H1 (cell line): ENCODE measurements around the gene ARPP21. TPM values are rescaled to one million over a fixed set of nuclear protein-coding genes. Genes with fewer than 3 reads are reported as not detected.

Source experiments
- CTCF ChIA-PET: fragments of 300-600 bp; sonication (Branson Sonifier 250); formaldehyde crosslinking; loops from one replicate; lab custom pipeline; 2021; ENCODE audit not compliant: partially characterized antibody; lab: Charles Lee
- POLR2A ChIA-PET: fragments of 300-600 bp; sonication (Branson Sonifier 250); formaldehyde crosslinking; loops from one replicate; lab custom pipeline; 2021; ENCODE audit warnings: inconsistent platforms; ENCODE audit not compliant: partially characterized antibody; lab: Charles Lee
- DNase-seq, 2 experiments: peaks; one replicate each; pipeline versions ENCODE4 v3.0.0 to v3.0.0-alpha.2; 2010 to 2022; ENCODE audit warnings: low spot score in 2 of 2, low read depth in 1 of 2, mixed read lengths in 1 of 2
- FAIRE-seq: peaks from 2 replicates; lab custom pipeline; 2011; peaks lifted over from hg19 to GRCh38; lab: Jason Lieb, UNC
- H2AFZ ChIP-seq: 2 replicates; pipeline ENCODE4 v1.8.1; 2012; ENCODE audit warnings: low read length, inconsistent platforms
- H2AK5ac ChIP-seq: 2 replicates; pipeline ENCODE4 v1.6.1; 2013; ENCODE audit warnings: low read depth, low read length
- H2BK120ac ChIP-seq: replicated peaks from 2 replicates; pipeline ENCODE3; 2013; ENCODE audit warnings: low read depth, low read length, inconsistent platforms
- H2BK12ac ChIP-seq: 2 replicates; pipeline ENCODE4 v1.6.1; 2013; ENCODE audit warnings: low read depth, low read length
- H2BK15ac ChIP-seq: 2 replicates; pipeline ENCODE4 v1.6.1; 2013; ENCODE audit warnings: low read length
- H2BK20ac ChIP-seq: 2 replicates; pipeline ENCODE4 v1.6.1; 2013; ENCODE audit warnings: low read length
- H2BK5ac ChIP-seq: 2 replicates; pipeline ENCODE4 v1.6.1; 2013; ENCODE audit warnings: low read depth, low read length
- H3K14ac ChIP-seq: 2 replicates; pipeline ENCODE4 v1.6.1; 2013; ENCODE audit warnings: inconsistent platforms; ENCODE audit not compliant: insufficient read length
- H3K18ac ChIP-seq: 2 replicates; pipeline ENCODE4 v1.6.1; 2013; ENCODE audit warnings: low read length; ENCODE audit errors: extremely low read depth
- H3K23ac ChIP-seq: 2 replicates; pipeline ENCODE4 v1.6.1; 2013; ENCODE audit warnings: inconsistent platforms; ENCODE audit not compliant: insufficient read length
- H3K23me2 ChIP-seq: 2 replicates; pipeline ENCODE4 v1.6.1; 2013; ENCODE audit warnings: low read depth, low read length
- H3K27ac ChIP-seq: 2 replicates; pipeline ENCODE4 v1.6.1; 2011; ENCODE audit warnings: low read depth, low read length, inconsistent platforms
- H3K27me3 ChIP-seq, 4 experiments: replicated peaks in 1 of 4; 1 replicate in 1 of 4; 2 replicates in 3 of 4; pipeline versions ENCODE4 v1.6.1 to v1.8.1; 2011 to 2013; ENCODE audit warnings: low read length in 3 of 4, mild to moderate bottlenecking in 3 of 4, inconsistent platforms in 2 of 4, mixed read lengths in 2 of 4, moderate library complexity in 1 of 4; ENCODE audit not compliant: control insufficient read depth in 3 of 4, insufficient read depth in 3 of 4; ENCODE audit errors: extremely low read depth in 1 of 4
- H3K36me3 ChIP-seq, 4 experiments: 2 replicates each; pipeline versions ENCODE4 v1.6.1 to v1.8.1; 2011 to 2013; ENCODE audit warnings: mild to moderate bottlenecking in 4 of 4, low read length in 3 of 4, moderate library complexity in 2 of 4, control low read depth in 1 of 4, inconsistent platforms in 1 of 4; ENCODE audit not compliant: insufficient read depth in 4 of 4, control insufficient read depth in 2 of 4
- H3K4ac ChIP-seq: replicated peaks from 2 replicates; pipeline ENCODE3; 2013; ENCODE audit warnings: low read length, low read depth, mixed read lengths, inconsistent platforms; ENCODE audit not compliant: insufficient read length
- H3K4me1 ChIP-seq, 4 experiments: replicated peaks in 1 of 4; 1 replicate in 1 of 4; 2 replicates in 3 of 4; pipeline versions ENCODE4 v1.6.1 to v1.8.1; 2011 to 2013; ENCODE audit warnings: low read length in 3 of 4, inconsistent platforms in 2 of 4, mixed read lengths in 1 of 4; ENCODE audit not compliant: insufficient read depth in 4 of 4, control insufficient read depth in 3 of 4
- H3K4me2 ChIP-seq, 2 experiments: 2 replicates each; pipeline versions ENCODE4 v1.6.1 to v1.8.1; 2011 to 2013; ENCODE audit warnings: low read depth in 2 of 2, low read length in 2 of 2, control low read depth in 1 of 2, inconsistent platforms in 1 of 2, mild to moderate bottlenecking in 1 of 2; ENCODE audit not compliant: insufficient read depth in 1 of 2
- H3K4me3 ChIP-seq, 4 experiments: fragments of 200-600, 300-600 bp in 1 of 4; sonication (generic), shearing (Covaris generic), sonication (Bioruptor Twin) in 1 of 4; 2 replicates each; pipeline versions ENCODE4 v1.5.1 to v1.8.1; 2011 to 2016; ENCODE audit warnings: low read length in 4 of 4, low read depth in 3 of 4, control low read depth in 2 of 4, inconsistent platforms in 2 of 4, mild to moderate bottlenecking in 2 of 4, mixed read lengths in 1 of 4, moderate library complexity in 1 of 4; ENCODE audit not compliant: insufficient read depth in 2 of 4; ENCODE audit errors: extremely low read depth in 1 of 4
- H3K56ac ChIP-seq: replicated peaks from 2 replicates; pipeline ENCODE3; 2013; ENCODE audit warnings: low read depth, mild to moderate bottlenecking, mixed read lengths, low read length, inconsistent platforms; ENCODE audit not compliant: insufficient read length
- H3K79me1 ChIP-seq: 2 replicates; pipeline ENCODE4 v1.6.1; 2013; ENCODE audit warnings: low read depth, low read length, control low read depth
- H3K79me2 ChIP-seq, 2 experiments: 2 replicates each; pipeline versions ENCODE4 v1.6.1 to v1.8.1; 2012 to 2013; ENCODE audit warnings: low read length in 2 of 2, mild to moderate bottlenecking in 2 of 2, inconsistent platforms in 1 of 2; ENCODE audit not compliant: insufficient read depth in 2 of 2, control insufficient read depth in 1 of 2
- H3K9ac ChIP-seq, 4 experiments: replicated peaks in 1 of 4; 1 replicate in 1 of 4; 2 replicates in 3 of 4; pipeline versions ENCODE4 v1.6.1 to v1.8.1; 2011 to 2013; ENCODE audit warnings: low read depth in 3 of 4, low read length in 3 of 4, control low read depth in 2 of 4, mild to moderate bottlenecking in 2 of 4, moderate library complexity in 2 of 4, inconsistent platforms in 1 of 4; ENCODE audit errors: extremely low read depth in 1 of 4
- H3K9me3 ChIP-seq, 2 experiments: 2 replicates each; pipeline versions ENCODE4 v1.6.1 to v1.8.1; 2012 to 2013; ENCODE audit warnings: mild to moderate bottlenecking in 2 of 2, moderate library complexity in 2 of 2, control low read depth in 1 of 2, inconsistent platforms in 1 of 2, low read depth in 1 of 2, low read length in 1 of 2, mixed read lengths in 1 of 2; ENCODE audit not compliant: insufficient read depth in 2 of 2
- H4K20me1 ChIP-seq, 2 experiments: replicated peaks in 1 of 2; 2 replicates each; pipeline versions ENCODE3 to v1.8.1; 2011 to 2013; ENCODE audit warnings: inconsistent platforms in 2 of 2, low read length in 2 of 2, mild to moderate bottlenecking in 1 of 2; ENCODE audit not compliant: insufficient read depth in 2 of 2, control insufficient read depth in 1 of 2
- H4K5ac ChIP-seq: 2 replicates; pipeline ENCODE4 v1.6.1; 2013; ENCODE audit warnings: low read length, low read depth, mixed read lengths, inconsistent platforms; ENCODE audit not compliant: insufficient read length
- H4K8ac ChIP-seq: 2 replicates; pipeline ENCODE4 v1.8.0; 2013; ENCODE audit warnings: mild to moderate bottlenecking, moderate library complexity, low read length, inconsistent platforms; ENCODE audit not compliant: insufficient read depth; ENCODE audit errors: extremely low read depth
- H4K91ac ChIP-seq: replicated peaks from 2 replicates; pipeline ENCODE3; 2013; ENCODE audit warnings: low read length, mixed read lengths, inconsistent platforms; ENCODE audit not compliant: insufficient read length
- CBX8 ChIP-seq: fragments of 300-800, 300-1000 bp; sonication (generic); IDR thresholded peaks from 2 replicates; pipeline ENCODE4 v1.7.1; 2016; ENCODE audit warnings: low read depth, low read length, borderline replicate concordance
- POU5F1 ChIP-seq: IDR thresholded peaks from 2 replicates; pipeline ENCODE4 v1.6.1; 2011; ENCODE audit warnings: low read depth, mild to moderate bottlenecking, low read length, moderate library complexity
- WGBS, 2 experiments: shearing (Covaris generic) in 1 of 2; methylation state at CpG; one replicate each; pipeline versions ENCODE4 v1.1.6 to v1.1.7; 2013 to 2015; ENCODE audit warnings: low lambda C conversion rate in 2 of 2, mixed read lengths in 2 of 2, inconsistent platforms in 1 of 2, low coverage in 1 of 2, missing lambda C conversion rate in 1 of 2; ENCODE audit not compliant: insufficient replicate concordance in 2 of 2, insufficient coverage in 1 of 2, insufficient read length in 1 of 2; ENCODE audit errors: extremely low coverage in 1 of 2, missing lambda C conversion rate in 1 of 2; 5-methylcytosine and 5-hydroxymethylcytosine counted together
- polyA plus RNA-seq, 7 experiments: library from polyadenylated mRNA; depleted of rRNA in 3 of 7; stranded (reverse) in 5 of 7; unstranded in 2 of 7; fragments of >200 nt in 5 of 7; fragments of 200-250 nt in 2 of 7; gene quantifications; 1 replicate in 5 of 7; 2 replicates in 1 of 7; 4 replicates in 1 of 7; pipeline versions ENCODE4 v1.2.1 to v1.2.3, GENCODE V29; 2011 to 2013; ENCODE audit warnings: missing spikeins in 2 of 7, mixed read lengths in 2 of 7
- total RNA-seq: library from RNA; stranded (reverse); fragmentation: NEBNext Ultra II Directional; extraction: Animal tissue kit (Norgen Biotek cat#: 25700); gene quantifications from 2 replicates; pipeline ENCODE4 v1.2.1, GENCODE V29; 2021

Gene ARPP21
- total and polyA plus RNA-seq, 2 of the 8 experiments (the other 6 are each of a cell fraction or from before 2014, with no cell fraction given) = not detected

- H3K9me3 ChIP-seq = no peaks in the 10 kb centered on the region
- H2BK120ac ChIP-seq = no peak overlapping the region
- H3K18ac ChIP-seq = no peak overlapping the region
- no peak overlapping the region for H3K4ac ChIP-seq
- TF ChIP-seq POU5F1 = no peak
- no peak for TF ChIP-seq CBX8
- H2AFZ ChIP-seq = peak overlapping the region; percentile 76; the same call in 1 of the 2 replicates
- WGBS, 2 experiments = 93% methylated on average over 2 of the region's 2 CpGs; no CpG with 5 or more reads in 1 of the 2 experiments
- H4K91ac ChIP-seq = no peak overlapping the region
- H3K56ac ChIP-seq = no peak overlapping the region
- H4K8ac ChIP-seq = no peak overlapping the region
- no peak overlapping the region for H3K4me3 ChIP-seq
- POLR2A ChIA-PET = no interaction called here
- no peak overlapping the region for H2BK12ac ChIP-seq
- no peak overlapping the region for H2BK5ac ChIP-seq
- H3K4me2 ChIP-seq = no peak overlapping the region
- H3K36me3 ChIP-seq = no peaks in the 10 kb centered on the region
- H3K79me1 ChIP-seq = no peaks in the 10 kb centered on the region
- no peaks in the 10 kb centered on the region for H3K27me3 ChIP-seq
- CTCF ChIA-PET = interaction anchor here (0.6 to 1.6 kb wide), 4 partner anchors 25 to 288 kb away, joined by 3 to 6 read pairs (median 4); no protein-coding TSS in a partner anchor
- no peak overlapping the region for H3K9ac ChIP-seq
- DNase-seq (no peak), FAIRE-seq (no peak)
- H4K20me1 ChIP-seq = no peaks in the 10 kb centered on the region
- no peaks in the 10 kb centered on the region for H3K23me2 ChIP-seq
- H2BK20ac ChIP-seq = no peak overlapping the region
- peaks cover 0 to 3% (median 0%) of the 10 kb centered on the region in 4 experiments; a peak in 1 of 7 replicates for H3K4me1 ChIP-seq
- no peak overlapping the region for H3K14ac ChIP-seq
- H3K27ac ChIP-seq = no peak overlapping the region
- H3K23ac ChIP-seq = no peak overlapping the region
- no peak overlapping the region for H2BK15ac ChIP-seq
- no peak overlapping the region for H4K5ac ChIP-seq
- H3K79me2 ChIP-seq = no peaks in the 10 kb centered on the region
- H2AK5ac ChIP-seq = no peak overlapping the region
Observed at GRCh38 chr3:35776346-35776745, 137.0 kb downstream of the ARPP21 start.
